OCI-LY1 (cell line): ENCODE results near the gene NSL1.

ENCODE experiments used
- EZH2 ChIP-seq: fragments of 200-600 bp; sonication (generic), shearing (Covaris generic); IDR thresholded peaks from 2 replicates; pipeline ENCODE4 v1.8.0; 2017; ENCODE audit warnings: borderline replicate concordance, mixed run types, mild to moderate bottlenecking, antibody characterized with exemption, low read length, moderate library complexity, mixed read lengths
- TF ChIP-seq, protein P1 (sequence below): fragments of 200-600 bp; sonication (generic), shearing (Covaris generic); IDR thresholded peaks from 2 replicates; pipeline ENCODE4 v1.5.1; 2017; ENCODE audit warnings: mild to moderate bottlenecking, antibody characterized with exemption, low read length, moderate library complexity, mixed read lengths

DNA sequence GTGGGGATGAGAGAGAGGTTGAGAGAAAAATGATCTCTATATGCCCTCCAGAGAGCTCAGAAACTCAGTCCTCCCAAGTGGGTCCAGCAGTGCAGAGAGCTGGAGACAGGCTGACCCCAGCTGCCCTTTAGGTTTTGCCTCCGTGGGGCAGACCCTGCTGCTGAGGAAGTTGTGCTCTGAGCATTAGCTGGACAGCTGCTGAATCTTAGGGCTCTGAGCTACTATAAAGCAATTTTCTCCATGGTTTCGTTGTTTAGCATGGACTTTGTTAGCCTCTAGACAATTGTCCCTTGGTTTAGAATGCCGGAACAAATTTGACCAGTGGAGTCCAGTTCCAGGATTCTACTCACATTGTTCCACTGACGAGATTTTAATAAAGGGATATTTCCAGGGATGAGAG lies 114.0 kb downstream of the NSL1 start:
- TF ChIP-seq, protein P1, sequence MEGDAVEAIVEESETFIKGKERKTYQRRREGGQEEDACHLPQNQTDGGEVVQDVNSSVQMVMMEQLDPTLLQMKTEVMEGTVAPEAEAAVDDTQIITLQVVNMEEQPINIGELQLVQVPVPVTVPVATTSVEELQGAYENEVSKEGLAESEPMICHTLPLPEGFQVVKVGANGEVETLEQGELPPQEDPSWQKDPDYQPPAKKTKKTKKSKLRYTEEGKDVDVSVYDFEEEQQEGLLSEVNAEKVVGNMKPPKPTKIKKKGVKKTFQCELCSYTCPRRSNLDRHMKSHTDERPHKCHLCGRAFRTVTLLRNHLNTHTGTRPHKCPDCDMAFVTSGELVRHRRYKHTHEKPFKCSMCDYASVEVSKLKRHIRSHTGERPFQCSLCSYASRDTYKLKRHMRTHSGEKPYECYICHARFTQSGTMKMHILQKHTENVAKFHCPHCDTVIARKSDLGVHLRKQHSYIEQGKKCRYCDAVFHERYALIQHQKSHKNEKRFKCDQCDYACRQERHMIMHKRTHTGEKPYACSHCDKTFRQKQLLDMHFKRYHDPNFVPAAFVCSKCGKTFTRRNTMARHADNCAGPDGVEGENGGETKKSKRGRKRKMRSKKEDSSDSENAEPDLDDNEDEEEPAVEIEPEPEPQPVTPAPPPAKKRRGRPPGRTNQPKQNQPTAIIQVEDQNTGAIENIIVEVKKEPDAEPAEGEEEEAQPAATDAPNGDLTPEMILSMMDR: no peak
- no peak for TF ChIP-seq EZH2
